Osteocyte (in vitro differentiated cells): ENCODE data around the gene PCAT7. TPM values are rescaled to one million over a fixed set of nuclear protein-coding genes. Genes with fewer than 3 reads are reported as not detected.
"Not testable (repeated sequence)": the region's sequence is repeated elsewhere in the genome, so short reads cannot be mapped to it uniquely, and the experiment has no call there.

Experiments used
- DNase-seq: peaks from one replicate; pipeline ENCODE4 v3.0.0; 2021; ENCODE audit warnings: mixed read lengths; ENCODE audit not compliant: unreplicated experiment; ENCODE audit errors: extremely low spot score
- H3K27ac Mint-ChIP-seq: one replicate; pipeline ENCODE4 v1.8.0; 2021; ENCODE audit warnings: mild to moderate bottlenecking, mixed read lengths; ENCODE audit not compliant: unreplicated experiment
- H3K27me3 Mint-ChIP-seq: one replicate; pipeline ENCODE4 v1.8.0; 2021; ENCODE audit warnings: mixed read lengths; ENCODE audit not compliant: unreplicated experiment
- H3K36me3 Mint-ChIP-seq: one replicate; pipeline ENCODE4 v1.8.0; 2021; ENCODE audit warnings: mixed read lengths; ENCODE audit not compliant: unreplicated experiment
- H3K4me1 Mint-ChIP-seq: one replicate; pipeline ENCODE4 v1.8.0; 2021; ENCODE audit warnings: mixed read lengths; ENCODE audit not compliant: unreplicated experiment
- H3K4me3 Mint-ChIP-seq: one replicate; pipeline ENCODE4 v1.8.0; 2021; ENCODE audit warnings: mild to moderate bottlenecking, moderate library complexity, mixed read lengths; ENCODE audit not compliant: unreplicated experiment
- H3K9me3 Mint-ChIP-seq: one replicate; pipeline ENCODE4 v1.8.0; 2021; ENCODE audit warnings: mixed read lengths; ENCODE audit not compliant: unreplicated experiment
- CTCF ChIP-seq: fragments of 200-600 bp; sonication (generic); IDR thresholded peaks from 2 replicates; pipeline ENCODE4 v1.5.0; 2021; ENCODE audit warnings: antibody characterized with exemption, mild to moderate bottlenecking, moderate library complexity
- total RNA-seq: library from RNA; stranded (reverse); gene quantifications from 2 replicates; pipeline ENCODE4 v1.2.1, GENCODE V29; 2021

The PCAT7 gene
- total RNA-seq, 1 donor from 2014 or later, result 14.6 TPM

- no peak overlapping the region for H3K4me3 Mint-ChIP-seq
- H3K27me3 Mint-ChIP-seq, result peaks cover 6% of the 10 kb centered on the region
- no peaks in the 10 kb centered on the region for H3K9me3 Mint-ChIP-seq
- TF ChIP-seq CTCF, result no peak
- peaks cover 2% of the 10 kb centered on the region for H3K4me1 Mint-ChIP-seq
- H3K36me3 Mint-ChIP-seq, result no peaks in the 10 kb centered on the region
- no peak for DNase-seq
- no peak overlapping the region for H3K27ac Mint-ChIP-seq
Observed at GRCh38 chr9:94584555-94584954, 29.7 kb downstream of the PCAT7 start.

DNA sequence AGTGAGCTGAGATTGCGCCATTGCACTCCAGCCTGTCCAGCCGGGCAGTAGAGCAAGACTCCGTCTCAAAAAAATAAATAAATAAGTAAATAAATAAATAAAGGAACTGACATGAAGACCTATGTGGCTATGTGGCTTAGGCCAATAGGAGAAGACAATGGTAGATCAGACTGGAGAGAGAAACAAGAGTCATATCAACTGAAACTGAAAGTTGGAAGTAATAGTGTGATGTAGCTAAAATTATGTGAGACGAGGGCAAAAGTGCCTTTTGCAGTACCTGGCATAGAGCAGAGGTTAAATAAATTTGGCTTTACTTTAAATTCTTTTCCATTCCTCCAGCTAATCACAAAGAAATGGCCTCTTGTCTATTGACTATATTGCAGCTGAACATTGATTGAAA is 31.4 kb downstream of the PCAT7 start:
- TF ChIP-seq CTCF, result no peak
- Mint-ChIP-seq H3K4me3 (no peak overlapping the region), H3K9me3 (no peaks in the 10 kb centered on the region), H3K27me3 (peaks cover 3% of the 10 kb centered on the region), H3K27ac (no peak overlapping the region), H3K36me3 (no peaks in the 10 kb centered on the region), H3K4me1 (peaks cover 2% of the 10 kb centered on the region)
- DNase-seq, result no peak

- no peak overlapping the region for H3K4me3 Mint-ChIP-seq
- TF ChIP-seq CTCF, result no peak
- DNase-seq, result no peak
Observed at GRCh38 chr9:94586814-94587213, 31.9 kb downstream of the PCAT7 start.

GRCh38 chr9:94588681-94589080 is 33.8 kb downstream of the PCAT7 start:
- Mint-ChIP-seq H3K4me3 (no peak overlapping the region), H3K9me3 (no peaks in the 10 kb centered on the region), H3K27me3 (peaks cover 3% of the 10 kb centered on the region), H3K27ac (no peak overlapping the region), H3K4me1 (peaks cover 2% of the 10 kb centered on the region), H3K36me3 (no peaks in the 10 kb centered on the region)
- TF ChIP-seq CTCF, result no peak
- DNase-seq, result no peak

More at GRCh38 chr9:94586814-94587213, 31.9 kb downstream of the PCAT7 start:
- H3K27ac Mint-ChIP-seq, result no peak overlapping the region
- H3K27me3 Mint-ChIP-seq, result peaks cover 3% of the 10 kb centered on the region
- H3K4me1 Mint-ChIP-seq, result peaks cover 2% of the 10 kb centered on the region
- no peaks in the 10 kb centered on the region for H3K36me3 Mint-ChIP-seq
- no peaks in the 10 kb centered on the region for H3K9me3 Mint-ChIP-seq

DNA sequence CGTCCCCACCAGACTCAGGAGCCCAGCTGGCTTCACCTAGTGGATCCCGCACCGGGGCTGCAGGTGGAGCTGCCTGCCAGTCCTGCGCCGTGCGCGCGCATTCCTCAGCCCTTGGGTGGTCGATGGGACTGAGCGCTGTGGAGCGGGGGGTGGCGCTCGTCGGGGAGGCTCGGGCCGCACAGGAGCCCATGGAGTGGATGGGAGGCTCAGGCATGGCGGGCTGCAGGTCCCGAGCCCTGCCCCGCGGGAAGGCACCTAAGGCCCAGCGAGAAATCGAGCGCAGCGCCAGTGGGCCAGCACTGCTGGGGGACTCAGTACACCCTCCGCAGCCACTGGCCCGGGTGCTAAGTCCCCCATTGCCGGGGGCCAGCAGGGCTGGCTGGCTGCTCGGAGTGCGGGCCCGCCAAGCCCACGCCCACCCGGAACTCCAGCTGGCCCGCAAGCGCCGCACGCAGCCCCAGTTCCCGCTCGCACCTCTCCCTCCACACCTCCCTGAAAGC is 36.2 kb downstream of the PCAT7 start:
- peaks cover 11% of the 10 kb centered on the region for H3K27me3 Mint-ChIP-seq
- H3K36me3 Mint-ChIP-seq, DNase-seq, H3K9me3 Mint-ChIP-seq, H3K27ac Mint-ChIP-seq, H3K4me3 Mint-ChIP-seq, H3K4me1 Mint-ChIP-seq: not testable (repeated sequence)

- H3K36me3 Mint-ChIP-seq, result no peaks in the 10 kb centered on the region
- H3K9me3 Mint-ChIP-seq, result no peaks in the 10 kb centered on the region
- no peak for TF ChIP-seq CTCF
- H3K27ac Mint-ChIP-seq, result no peak overlapping the region
- no peak overlapping the region for H3K4me3 Mint-ChIP-seq
- no peak for DNase-seq
- peaks cover 2% of the 10 kb centered on the region for H3K4me1 Mint-ChIP-seq
- H3K27me3 Mint-ChIP-seq, result peaks cover 13% of the 10 kb centered on the region
Observed at GRCh38 chr9:94591876-94592275, 37.0 kb downstream of the PCAT7 start.

- not testable (repeated sequence) for H3K36me3 Mint-ChIP-seq, H3K4me1 Mint-ChIP-seq, H3K4me3 Mint-ChIP-seq, H3K27ac Mint-ChIP-seq, H3K9me3 Mint-ChIP-seq, DNase-seq
- peaks cover 21% of the 10 kb centered on the region for H3K27me3 Mint-ChIP-seq
Observed at GRCh38 chr9:94592683-94593082, 37.8 kb downstream of the PCAT7 start.
